H54 (cell line): ENCODE results near the gene FOXI3.

ENCODE experiments used
- DNase-seq: peaks from one replicate; pipeline ENCODE4 v3.0.0; 2011; ENCODE audit warnings: low spot score, mixed read lengths; ENCODE audit not compliant: insufficient read length
- FAIRE-seq: peaks from 3 replicates; lab custom pipeline; 2011; peaks lifted over from hg19 to GRCh38; lab: Jason Lieb, UNC
- POLR2A ChIP-seq: IDR thresholded peaks from 2 replicates; pipeline ENCODE4 v1.6.1; 2011; ENCODE audit warnings: low read depth, mild to moderate bottlenecking, low read length

The FOXI3 gene

GRCh38 chr2:88400037-88400767 lies 52.3 kb downstream of the FOXI3 start:
- FAIRE-seq (no peak), DNase-seq (no peak)
- no peak for TF ChIP-seq POLR2A

DNA sequence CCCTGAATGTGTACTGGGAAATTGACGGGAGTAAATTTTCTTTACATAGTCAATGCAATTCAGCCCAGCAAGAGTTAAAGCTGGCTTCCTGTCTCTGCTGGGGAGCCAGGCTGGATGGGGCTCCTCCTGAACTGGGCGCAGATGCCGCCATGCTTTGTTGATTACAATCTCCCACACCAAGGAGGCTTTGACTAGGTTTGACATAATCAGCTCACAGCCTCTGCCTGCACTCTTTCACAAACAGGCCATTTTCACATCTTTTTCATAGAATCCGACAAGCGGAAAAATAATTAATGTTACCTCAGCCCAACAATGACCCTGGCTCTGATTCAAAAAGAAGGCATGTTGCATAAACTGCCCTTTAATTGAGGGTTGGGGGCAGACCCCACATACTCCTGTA lies 54.3 kb downstream of the FOXI3 start:
- DNase-seq (no peak), FAIRE-seq (no peak)
- no peak for TF ChIP-seq POLR2A
